Sigmoid colon (tissue), 4 donors: ENCODE measurements around the gene NCF2.

Experiments used
- CTCF ChIP-seq, 4 experiments: fragments of 450-650 bp in 3 of 4; fragments of 200-600 bp in 1 of 4; IDR thresholded peaks; one replicate each; pipeline ENCODE4 v1.5.1; 2016 to 2019; ENCODE audit warnings: antibody characterized with exemption in 4 of 4, mild to moderate bottlenecking in 3 of 4, moderate library complexity in 2 of 4
- POLR2AphosphoS5 ChIP-seq, 4 donors: sonication (generic); formaldehyde crosslinking; IDR thresholded peaks; one replicate each; pipeline ENCODE4 v1.6.1; 2017; ENCODE audit warnings: antibody characterized with exemption in 4 of 4

GRCh38 chr1:183566026-183566425 is 24.2 kb downstream of the NCF2 start:
- TF ChIP-seq POLR2AphosphoS5 (IDR thresholded peaks at IDR 0.05) (no peak), CTCF (IDR thresholded peaks at IDR 0.05) (no peak)
